ENCODE measurements around the gene COL11A2. TPM values are rescaled to one million over a fixed set of nuclear protein-coding genes. Genes with fewer than 3 reads are reported as not detected.

Gene COL11A2
- total and polyA plus RNA-seq, 7 donors = 0.27 to 1.3 (median 0.57) TPM

- H3K27me3 ChIP-seq (ENCODE audit: insufficient read depth in 3 of 3, low read length in 2 of 3) = peaks cover 0 to 58% (median 8%) of the 10 kb centered on the region in 3 donors
- DNase-seq (no peak), ATAC-seq (peak in 1 of 4 donors; percentile 16)
- intact Hi-C loops (cut with DNase I) = loop anchor here in 1 of 2 donors (5.0 kb wide), 1 partner anchor 130 kb away; no protein-coding TSS in a partner anchor
- H3K27ac ChIP-seq = no peak overlapping the region
- WGBS, 3 donors = 2 to 4% (median 3%) methylated on average over 32 of the region's 32 CpGs
- no peaks in the 10 kb centered on the region for H3K36me3 ChIP-seq (ENCODE audit: insufficient read depth in 1 of 2, low read depth in 1 of 2)
- H3K4me3 ChIP-seq = no peak overlapping the region
- no peaks in the 10 kb centered on the region for H3K9me3 ChIP-seq
- TF ChIP-seq, protein P1, sequence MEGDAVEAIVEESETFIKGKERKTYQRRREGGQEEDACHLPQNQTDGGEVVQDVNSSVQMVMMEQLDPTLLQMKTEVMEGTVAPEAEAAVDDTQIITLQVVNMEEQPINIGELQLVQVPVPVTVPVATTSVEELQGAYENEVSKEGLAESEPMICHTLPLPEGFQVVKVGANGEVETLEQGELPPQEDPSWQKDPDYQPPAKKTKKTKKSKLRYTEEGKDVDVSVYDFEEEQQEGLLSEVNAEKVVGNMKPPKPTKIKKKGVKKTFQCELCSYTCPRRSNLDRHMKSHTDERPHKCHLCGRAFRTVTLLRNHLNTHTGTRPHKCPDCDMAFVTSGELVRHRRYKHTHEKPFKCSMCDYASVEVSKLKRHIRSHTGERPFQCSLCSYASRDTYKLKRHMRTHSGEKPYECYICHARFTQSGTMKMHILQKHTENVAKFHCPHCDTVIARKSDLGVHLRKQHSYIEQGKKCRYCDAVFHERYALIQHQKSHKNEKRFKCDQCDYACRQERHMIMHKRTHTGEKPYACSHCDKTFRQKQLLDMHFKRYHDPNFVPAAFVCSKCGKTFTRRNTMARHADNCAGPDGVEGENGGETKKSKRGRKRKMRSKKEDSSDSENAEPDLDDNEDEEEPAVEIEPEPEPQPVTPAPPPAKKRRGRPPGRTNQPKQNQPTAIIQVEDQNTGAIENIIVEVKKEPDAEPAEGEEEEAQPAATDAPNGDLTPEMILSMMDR (IDR thresholded peaks at IDR 0.05) = no peak
- no peaks in the 10 kb centered on the region for H3K4me1 ChIP-seq
Measured at GRCh38 chr6:33116841-33117711, 75.2 kb downstream of the COL11A2 start.

GRCh38 chr6:33116417-33116816 is 75.8 kb downstream of the COL11A2 start:
- 2% methylated on average over 6 of the region's 6 CpGs for WGBS, 3 donors

GRCh38 chr6:33114406-33114805 is 77.9 kb downstream of the COL11A2 start:
- DNase-seq (no peak), ATAC-seq (no peak)
- H3K27me3 ChIP-seq (ENCODE audit: insufficient read depth in 3 of 3, low read length in 2 of 3) = peaks cover 0 to 84% (median 8%) of the 10 kb centered on the region in 3 donors
- H3K4me1 ChIP-seq = no peaks in the 10 kb centered on the region
- H3K9me3 ChIP-seq = no peaks in the 10 kb centered on the region
- TF ChIP-seq, protein P1 (IDR thresholded peaks at IDR 0.05) = no peak
- no peak overlapping the region for H3K27ac ChIP-seq
- intact Hi-C loops (cut with DNase I) = no loop called here
- no peaks in the 10 kb centered on the region for H3K36me3 ChIP-seq (ENCODE audit: insufficient read depth in 1 of 2, low read depth in 1 of 2)
- H3K4me3 ChIP-seq = no peak overlapping the region

More at GRCh38 chr6:33116417-33116816, 75.8 kb downstream of the COL11A2 start:
- TF ChIP-seq, protein P1 (IDR thresholded peaks at IDR 0.05) = no peak
- H3K9me3 ChIP-seq = no peaks in the 10 kb centered on the region
- peaks cover 0 to 65% (median 8%) of the 10 kb centered on the region in 3 donors for H3K27me3 ChIP-seq (ENCODE audit: insufficient read depth in 3 of 3, low read length in 2 of 3)
- H3K4me1 ChIP-seq = no peaks in the 10 kb centered on the region
- ATAC-seq (no peak), DNase-seq (no peak)
- H3K4me3 ChIP-seq = no peak overlapping the region
- no peaks in the 10 kb centered on the region for H3K36me3 ChIP-seq (ENCODE audit: insufficient read depth in 1 of 2, low read depth in 1 of 2)
- intact Hi-C loops (cut with DNase I) = loop anchor here in 1 of 2 donors (5.0 kb wide), 1 partner anchor 131 kb away; no protein-coding TSS in a partner anchor
- H3K27ac ChIP-seq = no peak overlapping the region

GRCh38 chr6:33113755-33114154 is 78.5 kb downstream of the COL11A2 start:
- ATAC-seq (no peak), DNase-seq (no peak)

More at GRCh38 chr6:33113755-33114154, 78.5 kb downstream of the COL11A2 start:
- 57 to 59% (median 58%) methylated on average over 7 of the region's 7 CpGs for WGBS, 3 donors
- intact Hi-C loops (cut with DNase I) = no loop called here
- no peak overlapping the region for H3K4me3 ChIP-seq
- TF ChIP-seq, protein P1 (IDR thresholded peaks at IDR 0.05) = no peak
- H3K27ac ChIP-seq = no peak overlapping the region
- no peaks in the 10 kb centered on the region for H3K4me1 ChIP-seq
- no peaks in the 10 kb centered on the region for H3K9me3 ChIP-seq
- peaks cover 0 to 86% (median 8%) of the 10 kb centered on the region in 3 donors for H3K27me3 ChIP-seq (ENCODE audit: insufficient read depth in 3 of 3, low read length in 2 of 3)
- no peaks in the 10 kb centered on the region for H3K36me3 ChIP-seq (ENCODE audit: insufficient read depth in 1 of 2, low read depth in 1 of 2)

Other genes starting within 250 kb of the COL11A2 start
- gene HLA-DMA, start 239.4 kb downstream of the COL11A2 start, total RNA-seq = 10 to 100 TPM in 2 of 4 donors, 1 to 10 TPM in 2; 3.2 to 12.0 (median 9.4) TPM
- gene HLA-DMA, start 239.4 kb downstream of the COL11A2 start, polyA plus RNA-seq = 1 to 10 TPM; 6.3 to 7.4 (median 7.1) TPM
- gene BRD2, start 223.9 kb downstream of the COL11A2 start, total RNA-seq = 100 to 1,000 TPM in 3 of 4 donors, 10 to 100 TPM in 1; 70.0 to 135 (median 115) TPM
- gene BRD2, start 223.9 kb downstream of the COL11A2 start, polyA plus RNA-seq = 10 to 100 TPM; 62.2 to 93.0 (median 64.4) TPM
- gene HLA-DOA, start 182.9 kb downstream of the COL11A2 start, total RNA-seq = 1 to 10 TPM in 2 of 4 donors, under 1 TPM in 2; 0.48 to 1.5 (median 0.85) TPM
- gene HLA-DOA, start 182.9 kb downstream of the COL11A2 start, polyA plus RNA-seq = under 1 TPM; 0.36 to 0.77 (median 0.58) TPM
- 10 to 100 TPM; 13.8 to 52.6 (median 20.2) TPM for gene HLA-DPA1, start 118.8 kb downstream of the COL11A2 start, total RNA-seq
- 10 to 100 TPM; 10.7 to 12.3 (median 10.9) TPM for gene HLA-DPA1, start 118.8 kb downstream of the COL11A2 start, polyA plus RNA-seq
- gene HLA-DPB1, start 116.5 kb downstream of the COL11A2 start, total RNA-seq = 10 to 100 TPM; 11.9 to 33.2 (median 18.3) TPM
- 10 to 100 TPM; 11.0 to 17.9 (median 11.1) TPM for gene HLA-DPB1, start 116.5 kb downstream of the COL11A2 start, polyA plus RNA-seq
- gene RXRB, start 8.2 kb upstream of the COL11A2 start, total RNA-seq = 10 to 100 TPM; 31.3 to 43.7 (median 36.0) TPM
- 10 to 100 TPM; 19.2 to 45.9 (median 29.3) TPM for gene RXRB, start 8.2 kb upstream of the COL11A2 start, polyA plus RNA-seq
- 10 to 100 TPM; 17.6 to 41.4 (median 28.4) TPM for gene SLC39A7, start 8.4 kb upstream of the COL11A2 start, total RNA-seq
- 100 to 1,000 TPM in 1 of 3 donors, 10 to 100 TPM in 2; 44.8 to 126 (median 53.5) TPM for gene SLC39A7, start 8.4 kb upstream of the COL11A2 start, polyA plus RNA-seq
- gene HSD17B8, start 12.2 kb upstream of the COL11A2 start, total RNA-seq = 10 to 100 TPM in 3 of 4 donors, 1 to 10 TPM in 1; 5.3 to 18.9 (median 11.9) TPM
- 10 to 100 TPM in 2 of 3 donors, 1 to 10 TPM in 1; 9.6 to 12.3 (median 10.2) TPM for gene HSD17B8, start 12.2 kb upstream of the COL11A2 start, polyA plus RNA-seq
- 10 to 100 TPM; 27.9 to 31.6 (median 29.1) TPM for gene RING1, start 16.0 kb upstream of the COL11A2 start, total RNA-seq
- 10 to 100 TPM; 29.9 to 39.4 (median 34.6) TPM for gene RING1, start 16.0 kb upstream of the COL11A2 start, polyA plus RNA-seq
- 10 to 100 TPM; 35.7 to 52.5 (median 46.8) TPM for gene VPS52, start 79.4 kb upstream of the COL11A2 start, total RNA-seq
- 10 to 100 TPM; 29.3 to 31.6 (median 30.2) TPM for gene VPS52, start 79.4 kb upstream of the COL11A2 start, polyA plus RNA-seq
- gene RPS18, start 79.6 kb upstream of the COL11A2 start, total RNA-seq = 1,000 to 10,000 TPM; 1,108 to 1,410 (median 1,267) TPM
- gene RPS18, start 79.6 kb upstream of the COL11A2 start, polyA plus RNA-seq = 1,000 to 10,000 TPM; 1,958 to 4,446 (median 3,068) TPM
- 1 to 10 TPM; 1.3 to 3.6 (median 1.7) TPM for gene B3GALT4, start 84.7 kb upstream of the COL11A2 start, total RNA-seq
- 1 to 10 TPM; 1.7 to 3.0 (median 1.8) TPM for gene B3GALT4, start 84.7 kb upstream of the COL11A2 start, polyA plus RNA-seq
- 10 to 100 TPM; 22.4 to 46.0 (median 34.7) TPM for gene WDR46, start 96.8 kb upstream of the COL11A2 start, total RNA-seq
- gene WDR46, start 96.8 kb upstream of the COL11A2 start, polyA plus RNA-seq = 10 to 100 TPM; 33.3 to 65.0 (median 44.4) TPM
- gene PFDN6, start 97.1 kb upstream of the COL11A2 start, total RNA-seq = 10 to 100 TPM; 57.2 to 87.6 (median 75.7) TPM
- gene PFDN6, start 97.1 kb upstream of the COL11A2 start, polyA plus RNA-seq = 100 to 1,000 TPM; 223 to 296 (median 248) TPM
- 10 to 100 TPM; 44.5 to 58.3 (median 54.9) TPM for gene RGL2, start 106.5 kb upstream of the COL11A2 start, total RNA-seq
- gene RGL2, start 106.5 kb upstream of the COL11A2 start, polyA plus RNA-seq = 10 to 100 TPM; 30.5 to 66.1 (median 51.9) TPM
- gene TAPBP, start 121.6 kb upstream of the COL11A2 start, total RNA-seq = 10 to 100 TPM; 24.4 to 37.4 (median 27.1) TPM
- 10 to 100 TPM in 2 of 3 donors, 1 to 10 TPM in 1; 7.9 to 16.1 (median 10.1) TPM for gene TAPBP, start 121.6 kb upstream of the COL11A2 start, polyA plus RNA-seq
- gene ZBTB22, start 125.3 kb upstream of the COL11A2 start, total RNA-seq = 10 to 100 TPM in 2 of 4 donors, 1 to 10 TPM in 2; 7.4 to 19.7 (median 10.1) TPM
- 1 to 10 TPM; 4.7 to 8.4 (median 5.7) TPM for gene ZBTB22, start 125.3 kb upstream of the COL11A2 start, polyA plus RNA-seq
- gene DAXX, start 130.5 kb upstream of the COL11A2 start, total RNA-seq = 10 to 100 TPM; 22.2 to 36.4 (median 34.2) TPM
- 10 to 100 TPM; 39.3 to 76.8 (median 59.7) TPM for gene DAXX, start 130.5 kb upstream of the COL11A2 start, polyA plus RNA-seq
- gene KIFC1, start 199.4 kb upstream of the COL11A2 start, total RNA-seq = under 1 TPM in 3 of 4 donors, not detected in 1; 0.17 to 0.27 (median 0.25) TPM
- 1 to 10 TPM in 1 of 3 donors, under 1 TPM in 2; 0.15 to 1.0 (median 0.19) TPM for gene KIFC1, start 199.4 kb upstream of the COL11A2 start, polyA plus RNA-seq
- 10 to 100 TPM; 40.5 to 57.5 (median 50.5) TPM for gene PHF1, start 218.5 kb upstream of the COL11A2 start, total RNA-seq
- gene PHF1, start 218.5 kb upstream of the COL11A2 start, polyA plus RNA-seq = 10 to 100 TPM; 65.6 to 84.8 (median 78.3) TPM
- 100 to 1,000 TPM in 2 of 4 donors, 10 to 100 TPM in 2; 75.4 to 121 (median 95.6) TPM for gene CUTA, start 225.6 kb upstream of the COL11A2 start, total RNA-seq
- 100 to 1,000 TPM in 2 of 3 donors, 10 to 100 TPM in 1; 99.9 to 126 (median 125) TPM for gene CUTA, start 225.6 kb upstream of the COL11A2 start, polyA plus RNA-seq
- gene SYNGAP1, start 227.6 kb upstream of the COL11A2 start, total RNA-seq = 1 to 10 TPM; 1.9 to 4.3 (median 2.2) TPM
- gene SYNGAP1, start 227.6 kb upstream of the COL11A2 start, polyA plus RNA-seq = 1 to 10 TPM in 2 of 3 donors, under 1 TPM in 1; 0.70 to 2.2 (median 1.5) TPM

All from psoas muscle (tissue), 8 donors.